HG03378 (cell line): Measurements from ENCODE around the gene SEMA4D.
"Not testable (repeated sequence)": the region's sequence is repeated elsewhere in the genome, so short reads cannot be mapped to it uniquely, and the experiment has no call there.

Experiments used
- ATAC-seq: cut with Tn5 transposase; IDR thresholded peaks from one replicate; pipeline ENCODE4 v1.9.1; 2021; ENCODE audit warnings: mild to moderate bottlenecking, moderate library complexity; ENCODE audit not compliant: unreplicated experiment

The SEMA4D gene

GRCh38 chr9:89374176-89374575, 123.7 kb downstream of the SEMA4D start:
- ATAC-seq: no peak

GRCh38 chr9:89372979-89373378, 124.9 kb downstream of the SEMA4D start:
- no peak for ATAC-seq

- no peak for ATAC-seq
These were observed 125.6 kb downstream of the SEMA4D start for GRCh38 chr9:89372230-89372816.

- not testable (repeated sequence) for ATAC-seq
These were observed 126.1 kb downstream of the SEMA4D start for GRCh38 chr9:89371791-89372190.

GRCh38 chr9:89370593-89370992, 127.3 kb downstream of the SEMA4D start:
- no peak for ATAC-seq

- ATAC-seq: no peak
These were observed 128.9 kb downstream of the SEMA4D start for GRCh38 chr9:89368978-89369377.

- ATAC-seq: no peak
These were observed 129.4 kb downstream of the SEMA4D start for GRCh38 chr9:89368550-89368949.

- ATAC-seq: no peak
These were observed 130.0 kb downstream of the SEMA4D start for GRCh38 chr9:89367726-89368437.

GRCh38 chr9:89367281-89367680, 130.6 kb downstream of the SEMA4D start:
- no peak for ATAC-seq

- no peak for ATAC-seq
These were observed 131.2 kb downstream of the SEMA4D start for GRCh38 chr9:89366711-89367110.

- no peak for ATAC-seq
These were observed 132.4 kb downstream of the SEMA4D start for GRCh38 chr9:89365532-89365912.

GRCh38 chr9:89364666-89365531, 133.0 kb downstream of the SEMA4D start:
- ATAC-seq: no peak

- no peak for ATAC-seq
These were observed 133.8 kb downstream of the SEMA4D start for GRCh38 chr9:89363921-89364665.

GRCh38 chr9:89363311-89363670, 134.6 kb downstream of the SEMA4D start:
- no peak for ATAC-seq

GRCh38 chr9:89362647-89363310, 135.1 kb downstream of the SEMA4D start:
- ATAC-seq: no peak

- ATAC-seq: no peak
These were observed 135.9 kb downstream of the SEMA4D start for GRCh38 chr9:89361816-89362646.

GRCh38 chr9:89361031-89361430, 136.9 kb downstream of the SEMA4D start:
- no peak for ATAC-seq

- no peak for ATAC-seq
These were observed 137.4 kb downstream of the SEMA4D start for GRCh38 chr9:89360465-89360864.

- no peak for ATAC-seq
These were observed 138.1 kb downstream of the SEMA4D start for GRCh38 chr9:89359751-89360261.

GRCh38 chr9:89358985-89359384, 138.9 kb downstream of the SEMA4D start:
- ATAC-seq: no peak
